ENCODE results near the gene RWDD4.
"Not testable (repeated sequence)": the region's sequence is repeated elsewhere in the genome, so short reads cannot be mapped to it uniquely, and the experiment has no call there.

RWDD4 gene

GRCh38 chr4:183636503-183636902, 22.5 kb downstream of the RWDD4 start:
- no peak for DNase-seq (ENCODE audit: low read depth in 2 of 2, low spot score in 1 of 2)

- no peak for DNase-seq (ENCODE audit: low read depth in 2 of 2, low spot score in 1 of 2)
These were observed 23.2 kb downstream of the RWDD4 start for GRCh38 chr4:183635741-183636140.

- no peak for DNase-seq (ENCODE audit: low read depth in 2 of 2, low spot score in 1 of 2)
These were observed 23.7 kb downstream of the RWDD4 start for GRCh38 chr4:183635321-183635720.

GRCh38 chr4:183633476-183634400, 25.2 kb downstream of the RWDD4 start:
- no peak for DNase-seq (ENCODE audit: low read depth in 2 of 2, low spot score in 1 of 2)

GRCh38 chr4:183632689-183633088, 26.3 kb downstream of the RWDD4 start:
- DNase-seq (ENCODE audit: low read depth in 2 of 2, low spot score in 1 of 2) = no peak

- DNase-seq (ENCODE audit: low read depth in 2 of 2, low spot score in 1 of 2) = no peak
These were observed 27.3 kb downstream of the RWDD4 start for GRCh38 chr4:183631577-183632198.

GRCh38 chr4:183627979-183628588, 30.9 kb downstream of the RWDD4 start:
- no peak for DNase-seq (ENCODE audit: low read depth in 2 of 2, low spot score in 1 of 2)

GRCh38 chr4:183627286-183627685, 31.7 kb downstream of the RWDD4 start:
- not testable (repeated sequence) for DNase-seq (ENCODE audit: low read depth in 2 of 2, low spot score in 1 of 2)

GRCh38 chr4:183626168-183626567, 32.8 kb downstream of the RWDD4 start:
- no peak for DNase-seq (ENCODE audit: low read depth in 2 of 2, low spot score in 1 of 2)

GRCh38 chr4:183624548-183624947, 34.4 kb downstream of the RWDD4 start:
- DNase-seq (ENCODE audit: low read depth in 2 of 2, low spot score in 1 of 2) = no peak

- no peak for DNase-seq (ENCODE audit: low read depth in 2 of 2, low spot score in 1 of 2)
These were observed 37.1 kb downstream of the RWDD4 start for GRCh38 chr4:183621875-183622274.

GRCh38 chr4:183620421-183620820, 38.6 kb downstream of the RWDD4 start:
- DNase-seq (ENCODE audit: low read depth in 2 of 2, low spot score in 1 of 2) = no peak

- DNase-seq (ENCODE audit: low read depth in 2 of 2, low spot score in 1 of 2) = no peak
These were observed 40.3 kb downstream of the RWDD4 start for GRCh38 chr4:183618681-183619080.

GRCh38 chr4:183617075-183617474, 41.9 kb downstream of the RWDD4 start:
- DNase-seq (ENCODE audit: low read depth in 2 of 2, low spot score in 1 of 2) = no peak

GRCh38 chr4:183612329-183613250, 46.4 kb downstream of the RWDD4 start:
- DNase-seq (ENCODE audit: low read depth in 2 of 2, low spot score in 1 of 2) = no peak

- no peak for DNase-seq (ENCODE audit: low read depth in 2 of 2, low spot score in 1 of 2)
These were observed 47.7 kb downstream of the RWDD4 start for GRCh38 chr4:183611210-183611830.

GRCh38 chr4:183610613-183611012, 48.4 kb downstream of the RWDD4 start:
- no peak for DNase-seq (ENCODE audit: low read depth in 2 of 2, low spot score in 1 of 2)

- DNase-seq (ENCODE audit: low read depth in 2 of 2, low spot score in 1 of 2) = no peak
These were observed 49.0 kb downstream of the RWDD4 start for GRCh38 chr4:183610033-183610432.

GRCh38 chr4:183609151-183609550, 49.8 kb downstream of the RWDD4 start:
- DNase-seq (ENCODE audit: low read depth in 2 of 2, low spot score in 1 of 2) = no peak

GRCh38 chr4:183607894-183608293, 51.1 kb downstream of the RWDD4 start:
- DNase-seq (ENCODE audit: low read depth in 2 of 2, low spot score in 1 of 2) = no peak

Data from stimulated activated CD8-positive, alpha-beta memory T cell treated with anti-CD3 and anti-CD28 coated beads, Interleukin-4, amount 100 ng/mL, for 1 hour (primary cell).